HG02840 (cell line): Measurements from ENCODE around the gene TMEM244.
"Not testable (repeated sequence)": the region's sequence is repeated elsewhere in the genome, so short reads cannot be mapped to it uniquely, and the experiment has no call there.

Experiments used
- ATAC-seq: cut with Tn5 transposase; IDR thresholded peaks from one replicate; pipeline ENCODE4 v1.9.1; 2021; ENCODE audit warnings: mild to moderate bottlenecking, moderate library complexity, moderate number of reproducible peaks; ENCODE audit not compliant: unreplicated experiment, low FRiP score

The TMEM244 gene, protein sequence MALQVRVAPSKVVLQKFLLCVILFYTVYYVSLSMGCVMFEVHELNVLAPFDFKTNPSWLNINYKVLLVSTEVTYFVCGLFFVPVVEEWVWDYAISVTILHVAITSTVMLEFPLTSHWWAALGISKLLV

GRCh38 chr6:129860908-129861665 lies at the start of gene TMEM244:
Gene TMEM244 (minus strand): TSS chr6:129861315. CDS start chr6:129861188, 127 bp downstream.
- no peak for ATAC-seq

GRCh38 chr6:129908858-129909257 lies 47.7 kb upstream of the TMEM244 start:
- peak; percentile 89 for ATAC-seq

DNA sequence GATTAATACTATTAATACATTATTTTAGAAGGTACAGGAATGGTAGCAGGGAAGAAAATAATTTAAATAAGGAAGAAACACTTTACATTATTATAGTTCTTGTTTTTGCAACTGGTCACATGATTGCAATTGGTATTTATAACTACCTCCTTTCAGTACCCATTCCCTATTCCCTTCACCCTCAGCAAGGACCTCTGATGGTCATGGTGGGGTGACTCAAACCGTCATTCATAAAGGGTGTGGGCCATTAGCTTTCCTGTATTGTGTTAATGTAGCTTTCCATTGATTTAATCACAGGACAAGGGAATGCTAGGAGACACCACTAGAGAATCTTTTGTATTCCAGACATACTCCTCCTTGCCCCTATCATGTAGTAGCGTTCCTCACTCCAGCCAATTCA lies 47.2 kb upstream of the TMEM244 start:
- no peak for ATAC-seq

- ATAC-seq: no peak
These were observed 45.5 kb upstream of the TMEM244 start for GRCh38 chr6:129906515-129907077.

DNA sequence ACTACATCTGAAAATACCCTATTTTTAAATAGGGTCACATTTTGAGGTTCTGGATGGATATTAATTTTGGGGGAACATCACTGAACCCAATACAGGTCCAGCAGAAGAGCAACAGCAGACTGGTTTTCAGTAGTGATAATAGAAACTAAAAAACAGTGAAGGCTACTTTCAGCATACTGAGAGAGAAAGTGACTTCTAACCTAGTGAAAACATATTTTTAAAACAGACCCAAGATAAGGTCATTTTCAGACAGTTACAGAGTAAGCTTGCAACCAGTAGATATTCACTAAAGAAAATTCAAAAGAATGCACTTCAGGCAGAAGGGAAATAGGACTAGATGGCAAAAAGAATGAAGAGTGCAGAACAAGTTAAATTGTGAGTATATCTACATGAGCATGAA lies 42.0 kb upstream of the TMEM244 start:
- ATAC-seq: no peak

DNA sequence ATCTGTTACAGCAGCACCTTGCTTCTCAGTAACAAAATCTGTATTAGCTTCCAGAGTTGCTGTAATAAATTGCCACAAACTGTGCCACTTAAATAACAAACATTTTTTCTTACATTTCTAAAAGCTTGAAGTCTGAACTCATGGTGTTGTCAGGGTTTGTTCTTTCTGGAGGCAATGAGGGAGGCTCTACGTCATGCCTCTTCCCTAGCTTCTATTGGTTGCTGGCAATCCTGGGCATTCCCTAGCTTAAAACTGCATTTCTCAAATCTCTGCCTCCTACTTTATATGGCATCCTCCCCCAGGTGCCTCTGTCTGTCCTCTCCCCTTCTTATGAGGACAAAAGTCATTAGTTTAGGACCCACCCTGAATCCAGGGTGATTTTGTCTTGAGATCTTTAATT lies 41.6 kb upstream of the TMEM244 start:
- ATAC-seq: no peak

DNA sequence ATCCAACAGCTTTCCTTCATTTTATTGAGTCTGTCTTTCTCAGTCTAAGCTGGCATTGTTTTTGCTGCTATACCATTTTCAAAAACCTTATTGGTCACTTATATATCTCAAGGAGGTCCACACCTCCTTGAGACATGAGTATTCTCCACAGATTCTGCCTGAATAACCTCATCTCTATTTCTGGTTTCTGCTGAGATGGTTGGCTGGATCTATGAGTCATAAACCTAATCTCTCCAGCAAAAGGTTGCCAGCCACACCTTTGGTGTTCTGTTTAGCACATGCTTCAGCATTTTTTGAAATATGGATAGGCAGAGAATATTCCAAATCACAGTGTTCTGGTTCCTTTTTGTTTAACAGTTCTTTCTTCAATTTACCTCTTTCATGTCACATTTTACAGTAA lies 40.8 kb upstream of the TMEM244 start:
- no peak for ATAC-seq

- no peak for ATAC-seq
These were observed 34.6 kb upstream of the TMEM244 start for GRCh38 chr6:129895692-129896091.

GRCh38 chr6:129894921-129895320 lies 33.8 kb upstream of the TMEM244 start:
- ATAC-seq: no peak

GRCh38 chr6:129893640-129894039 lies 32.5 kb upstream of the TMEM244 start:
- no peak for ATAC-seq

- ATAC-seq: no peak
These were observed 29.6 kb upstream of the TMEM244 start for GRCh38 chr6:129890701-129891100.

DNA sequence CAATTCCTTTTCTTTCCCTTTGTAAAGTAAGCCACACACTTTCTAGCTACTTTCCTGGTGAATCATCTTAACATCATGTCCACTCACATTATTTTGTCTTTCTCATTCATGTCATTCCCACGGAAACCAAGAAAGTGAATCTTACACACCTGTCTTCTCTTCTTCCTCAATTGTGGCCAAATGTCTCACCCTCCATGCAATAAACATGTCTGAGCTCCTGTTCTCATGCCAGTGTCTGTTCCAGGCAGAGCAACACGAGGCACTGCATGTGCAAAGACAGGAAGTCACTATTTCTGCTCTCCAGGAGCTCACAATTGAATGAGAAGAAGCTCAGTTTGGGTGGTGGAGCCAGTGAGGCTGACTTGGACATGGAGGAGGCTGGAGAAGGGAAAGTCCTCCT lies 29.0 kb upstream of the TMEM244 start:
- no peak for ATAC-seq

- ATAC-seq: no peak
These were observed 28.5 kb upstream of the TMEM244 start for GRCh38 chr6:129889580-129889979.

- ATAC-seq: no peak
These were observed 25.5 kb upstream of the TMEM244 start for GRCh38 chr6:129886401-129887155.

DNA sequence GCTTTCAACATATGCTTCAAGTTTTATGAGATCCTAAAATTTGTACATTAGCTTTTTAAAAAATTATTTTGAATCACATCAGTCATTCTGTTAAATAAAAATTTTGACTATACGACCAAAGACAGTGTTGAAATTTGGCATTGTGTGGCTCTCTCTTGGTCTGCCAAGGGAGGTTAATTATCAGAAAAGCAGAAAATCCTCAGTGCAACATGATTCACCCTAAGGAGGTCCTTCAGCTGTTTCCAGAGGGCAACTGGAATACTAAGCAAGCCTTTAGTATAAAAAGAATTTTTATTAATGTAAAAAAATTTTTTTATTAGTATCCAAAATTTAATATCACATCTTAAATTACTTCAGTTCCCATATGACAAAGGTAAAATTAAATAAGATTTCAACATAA lies 23.1 kb upstream of the TMEM244 start:
- ATAC-seq: no peak

GRCh38 chr6:129882510-129883023 lies 21.5 kb upstream of the TMEM244 start:
- peak; percentile 89 for ATAC-seq

GRCh38 chr6:129877894-129878293 lies 16.8 kb upstream of the TMEM244 start:
- not testable (repeated sequence) for ATAC-seq

- peak; percentile 86 for ATAC-seq
These were observed 14.8 kb upstream of the TMEM244 start for GRCh38 chr6:129875610-129876520.

DNA sequence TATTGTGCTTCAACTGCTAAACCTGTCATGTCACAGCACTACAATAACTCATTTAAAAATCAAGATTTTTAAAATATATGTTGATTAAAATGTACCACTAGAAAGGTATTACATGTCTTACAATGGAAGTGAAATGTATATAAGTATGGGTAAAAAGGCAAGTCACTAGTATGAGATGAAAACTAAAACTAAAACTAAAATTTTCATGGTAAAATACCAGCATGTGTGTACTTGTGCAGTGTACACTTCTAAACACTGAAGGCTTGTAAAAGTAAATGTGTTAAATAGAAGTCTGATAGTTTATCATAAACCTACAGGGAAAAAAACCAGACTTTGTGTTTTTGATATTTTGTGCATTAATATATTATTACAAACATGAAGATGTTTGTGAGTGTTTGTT lies 13.7 kb upstream of the TMEM244 start:
- ATAC-seq: no peak

DNA sequence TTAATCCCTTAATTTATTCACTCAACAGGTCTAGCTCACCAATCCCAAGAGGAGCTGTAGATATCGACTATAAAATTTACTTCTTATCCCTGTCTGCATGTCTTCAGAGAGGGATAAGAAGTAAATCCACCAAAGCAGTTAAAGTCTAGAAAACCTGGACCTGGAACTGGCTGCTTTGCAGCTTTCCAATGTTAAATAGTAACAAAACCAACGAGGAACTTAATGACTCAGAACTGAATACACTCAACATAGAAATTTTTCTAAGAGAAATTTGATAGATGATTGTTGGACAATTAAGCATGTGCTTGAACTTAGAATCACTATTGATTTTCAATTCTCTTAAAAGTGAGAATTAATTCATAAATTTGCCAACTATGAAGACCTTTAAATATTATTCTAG lies 11.5 kb upstream of the TMEM244 start:
- ATAC-seq: no peak
